Measurements from ENCODE around the gene OPCML.

The OPCML gene

DNA sequence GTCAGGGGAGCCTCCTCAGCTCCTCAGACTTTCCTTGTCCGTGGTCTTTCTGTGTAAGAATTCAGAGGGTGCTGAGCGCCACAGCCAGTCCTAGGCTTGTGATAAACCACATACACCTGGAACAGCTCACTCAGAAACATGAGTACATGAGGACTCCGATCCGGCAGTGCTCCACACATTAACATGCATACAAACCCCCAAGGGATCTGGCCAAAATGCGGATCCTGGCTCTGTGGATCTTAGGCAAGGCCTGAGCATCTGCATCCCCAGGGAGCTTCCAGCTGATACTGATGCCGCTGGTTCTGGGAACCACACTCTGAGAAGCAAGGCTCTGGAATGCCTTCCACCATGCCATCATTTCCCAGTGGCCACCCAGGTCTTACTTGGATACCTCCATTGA lies 20.6 kb upstream of the OPCML start:
- no peak overlapping the region for H3K27ac ChIP-seq
- TF ChIP-seq, protein P1, sequence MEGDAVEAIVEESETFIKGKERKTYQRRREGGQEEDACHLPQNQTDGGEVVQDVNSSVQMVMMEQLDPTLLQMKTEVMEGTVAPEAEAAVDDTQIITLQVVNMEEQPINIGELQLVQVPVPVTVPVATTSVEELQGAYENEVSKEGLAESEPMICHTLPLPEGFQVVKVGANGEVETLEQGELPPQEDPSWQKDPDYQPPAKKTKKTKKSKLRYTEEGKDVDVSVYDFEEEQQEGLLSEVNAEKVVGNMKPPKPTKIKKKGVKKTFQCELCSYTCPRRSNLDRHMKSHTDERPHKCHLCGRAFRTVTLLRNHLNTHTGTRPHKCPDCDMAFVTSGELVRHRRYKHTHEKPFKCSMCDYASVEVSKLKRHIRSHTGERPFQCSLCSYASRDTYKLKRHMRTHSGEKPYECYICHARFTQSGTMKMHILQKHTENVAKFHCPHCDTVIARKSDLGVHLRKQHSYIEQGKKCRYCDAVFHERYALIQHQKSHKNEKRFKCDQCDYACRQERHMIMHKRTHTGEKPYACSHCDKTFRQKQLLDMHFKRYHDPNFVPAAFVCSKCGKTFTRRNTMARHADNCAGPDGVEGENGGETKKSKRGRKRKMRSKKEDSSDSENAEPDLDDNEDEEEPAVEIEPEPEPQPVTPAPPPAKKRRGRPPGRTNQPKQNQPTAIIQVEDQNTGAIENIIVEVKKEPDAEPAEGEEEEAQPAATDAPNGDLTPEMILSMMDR (conservative IDR thresholded peaks at IDR 0.05) = no peak

DNA sequence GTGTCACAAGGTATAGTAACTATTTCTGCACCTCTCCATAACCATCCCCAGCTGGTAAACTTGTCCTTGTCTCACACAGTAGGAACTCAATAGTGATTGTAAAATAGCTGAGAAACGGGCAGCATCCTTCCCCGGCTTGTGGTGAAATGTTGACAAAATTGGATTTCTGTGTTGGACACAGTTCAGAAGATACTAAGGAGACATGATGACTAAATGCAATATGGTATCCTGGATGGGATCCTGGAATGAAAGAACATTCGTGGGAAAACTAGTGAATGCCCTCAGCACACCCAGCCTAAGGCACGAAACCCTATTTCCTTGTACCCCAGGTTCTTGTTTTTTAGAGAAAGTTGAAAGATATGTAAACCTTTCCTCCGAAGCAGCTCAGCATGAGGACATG lies 18.8 kb upstream of the OPCML start:
- no peak overlapping the region for H3K27ac ChIP-seq
- TF ChIP-seq, protein P1 (conservative IDR thresholded peaks at IDR 0.05) = no peak

DNA sequence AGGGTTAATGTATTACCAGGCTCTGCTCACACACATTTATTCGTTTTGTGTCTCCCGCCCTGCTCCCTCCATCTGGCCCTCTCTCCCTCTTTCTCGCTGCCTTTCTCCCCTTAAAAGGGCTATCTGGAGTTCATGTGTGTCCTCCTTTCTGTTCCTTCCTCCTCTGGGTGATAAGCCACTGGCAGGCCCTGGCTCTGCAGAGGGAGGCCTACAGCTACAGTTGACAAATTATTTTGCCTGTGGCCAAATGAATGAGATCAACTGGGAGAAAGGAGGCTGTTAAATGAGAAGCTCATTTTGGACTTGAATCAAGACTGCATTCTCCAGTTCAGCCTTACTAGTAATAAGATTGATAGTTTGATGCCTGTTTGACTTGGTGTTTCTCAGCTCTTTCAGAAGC lies 17.5 kb upstream of the OPCML start:
- TF ChIP-seq, protein P1 (conservative IDR thresholded peaks at IDR 0.05) = no peak
- H3K27ac ChIP-seq = no peak overlapping the region

DNA sequence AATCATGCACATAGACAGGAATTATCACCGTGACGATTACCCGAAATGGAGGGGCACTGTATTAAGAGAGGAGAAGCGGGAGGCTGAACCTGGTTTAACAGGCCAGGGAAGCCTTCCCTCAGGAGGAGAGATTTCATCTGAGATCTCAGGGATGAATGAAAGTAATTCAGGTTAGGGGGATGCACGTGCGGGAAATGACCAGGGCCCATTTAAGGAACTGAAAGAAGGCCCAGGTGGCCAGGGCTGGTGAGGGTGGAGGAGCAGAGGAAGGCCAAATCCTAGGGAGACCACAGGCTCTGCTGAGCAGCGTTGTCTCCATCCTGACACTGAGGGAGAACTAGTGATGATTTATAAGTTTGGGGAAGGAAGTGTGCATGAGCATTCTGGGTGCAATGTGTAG lies 16.3 kb upstream of the OPCML start:
- no peak overlapping the region for H3K27ac ChIP-seq
- TF ChIP-seq, protein P1 (conservative IDR thresholded peaks at IDR 0.05) = no peak

DNA sequence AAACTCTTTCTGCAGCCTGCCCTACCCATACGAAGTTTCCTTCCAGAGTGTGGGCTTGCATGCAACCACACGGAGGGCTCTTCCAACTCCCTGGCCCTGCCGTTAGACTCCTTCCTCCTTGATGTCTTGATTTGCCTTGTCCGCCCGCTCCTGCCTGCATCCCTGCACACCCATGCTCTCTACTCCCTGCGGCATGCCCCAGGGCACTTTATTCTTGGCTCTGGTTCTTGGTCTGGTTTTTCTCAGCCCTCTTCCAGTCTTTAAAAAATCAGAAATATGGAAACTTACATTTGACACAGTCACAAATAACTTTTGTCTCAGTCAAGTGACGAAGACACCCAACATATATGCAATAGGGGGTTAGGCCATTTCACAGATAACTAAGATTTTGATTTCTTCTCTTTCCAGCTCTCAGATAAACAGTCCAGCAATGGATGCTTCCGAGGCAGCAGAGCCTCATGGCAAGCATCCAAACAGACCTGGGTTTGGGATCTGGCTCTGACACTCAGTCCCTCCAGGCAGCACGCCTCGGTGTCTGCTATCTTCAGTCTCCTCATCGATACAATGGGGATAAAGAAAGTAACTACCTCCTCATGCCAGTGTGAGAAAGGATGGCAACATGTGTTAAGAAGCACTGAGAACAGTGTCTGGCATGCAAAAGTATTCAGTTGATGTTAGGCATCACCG lies 15.7 kb upstream of the OPCML start:
- TF ChIP-seq, protein P1 (conservative IDR thresholded peaks at IDR 0.05) = no peak

DNA sequence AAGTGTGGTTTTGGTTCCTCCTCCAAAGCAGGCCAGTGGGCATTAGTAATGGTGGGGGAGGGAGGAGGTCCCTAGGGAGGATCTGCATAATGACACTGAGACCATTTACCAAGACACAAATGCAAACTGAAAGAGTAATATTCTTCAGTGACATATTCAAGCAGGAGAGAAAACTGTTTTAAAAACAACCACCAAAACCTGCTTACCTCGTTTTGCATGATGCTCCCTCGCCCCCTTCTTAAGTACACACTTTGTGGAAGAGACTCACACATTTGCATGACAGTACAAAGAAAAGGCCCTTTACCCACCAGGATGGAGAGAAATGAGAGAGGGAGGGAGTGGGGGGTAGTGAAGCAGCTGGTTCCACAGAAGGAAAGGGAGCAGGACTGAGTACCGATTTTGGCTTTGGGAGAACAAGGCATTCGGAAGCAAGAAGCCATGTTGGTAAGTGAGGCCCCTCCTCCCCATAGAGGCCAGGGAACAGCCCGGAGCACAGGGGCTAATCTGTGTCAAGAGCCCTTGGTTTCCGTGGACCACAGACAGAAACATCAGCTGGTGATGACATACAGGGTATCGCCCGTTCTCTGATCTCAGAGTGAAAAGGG lies 13.0 kb upstream of the OPCML start:
- H3K27ac ChIP-seq = no peak overlapping the region
- TF ChIP-seq, protein P1 (conservative IDR thresholded peaks at IDR 0.05) = no peak

More for the DNA sequence above, 15.7 kb upstream of the OPCML start:
- H3K27ac ChIP-seq = no peak overlapping the region

DNA sequence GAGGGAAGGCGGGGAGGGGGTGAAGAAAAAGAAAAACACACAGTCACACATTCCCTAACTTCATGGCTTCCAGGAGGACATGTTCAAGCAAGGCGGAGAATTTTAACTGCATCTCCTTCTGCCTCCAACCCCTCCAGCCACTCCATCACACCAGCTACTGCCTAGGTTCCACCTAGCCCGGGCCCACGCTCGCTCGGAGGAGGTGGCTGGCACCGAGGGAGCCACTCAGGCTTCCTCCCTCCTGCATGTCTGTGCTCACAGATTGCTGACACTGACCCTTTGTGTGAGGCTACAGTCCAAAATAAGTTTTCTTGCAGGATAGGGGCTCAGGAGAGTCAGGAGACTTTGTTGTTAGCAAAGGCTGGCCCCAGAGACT lies 9.4 kb upstream of the OPCML start:
- TF ChIP-seq, protein P1 (conservative IDR thresholded peaks at IDR 0.05) = no peak
- H3K27ac ChIP-seq = no peak overlapping the region

Data from VCaP (cell line).